Stimulated activated CD4-positive, alpha-beta T cell treated with anti-CD3 and anti-CD28 coated beads, Interleukin-4, amount 100 ng/mL, for 4 hours (primary cell): ENCODE results near the gene HMG20A.

Source experiments
- DNase-seq, 2 experiments: peaks; one replicate each; pipeline ENCODE4 v3.0.0-alpha.2; 2020

The HMG20A gene

GRCh38 chr15:77480859-77481633, 60.4 kb downstream of the HMG20A start:
- DNase-seq = no peak

GRCh38 chr15:77481670-77482069, 61.0 kb downstream of the HMG20A start:
- no peak for DNase-seq

- DNase-seq = no peak
These were observed 61.9 kb downstream of the HMG20A start for GRCh38 chr15:77482570-77482969.

GRCh38 chr15:77483425-77484140, 62.9 kb downstream of the HMG20A start:
- no peak for DNase-seq

GRCh38 chr15:77484994-77485393, 64.3 kb downstream of the HMG20A start:
- no peak for DNase-seq

- no peak for DNase-seq
These were observed 66.1 kb downstream of the HMG20A start for GRCh38 chr15:77486542-77487468.

GRCh38 chr15:77487469-77487842, 66.8 kb downstream of the HMG20A start:
- DNase-seq = no peak

GRCh38 chr15:77487888-77488287, 67.2 kb downstream of the HMG20A start:
- no peak for DNase-seq

- no peak for DNase-seq
These were observed 69.0 kb downstream of the HMG20A start for GRCh38 chr15:77489647-77490046.

GRCh38 chr15:77493324-77493907, 72.7 kb downstream of the HMG20A start:
- no peak for DNase-seq

GRCh38 chr15:77494073-77494867, 73.6 kb downstream of the HMG20A start:
- DNase-seq = no peak

GRCh38 chr15:77494964-77495363, 74.3 kb downstream of the HMG20A start:
- no peak for DNase-seq

GRCh38 chr15:77495838-77496596, 75.3 kb downstream of the HMG20A start:
- no peak for DNase-seq

GRCh38 chr15:77496715-77497109, 76.0 kb downstream of the HMG20A start:
- peak; percentile 62 to 71 for DNase-seq

GRCh38 chr15:77497110-77497737, 76.5 kb downstream of the HMG20A start:
- no peak for DNase-seq

GRCh38 chr15:77497942-77498361, 77.3 kb downstream of the HMG20A start:
- DNase-seq = no peak

- DNase-seq = no peak
These were observed 78.5 kb downstream of the HMG20A start for GRCh38 chr15:77499087-77499760.

GRCh38 chr15:77500989-77501388, 80.3 kb downstream of the HMG20A start:
- DNase-seq = no peak

GRCh38 chr15:77502379-77503095, 81.8 kb downstream of the HMG20A start:
- no peak for DNase-seq
